ENCODE measurements around the gene RNF186. TPM values are rescaled to one million over a fixed set of nuclear protein-coding genes. Genes with fewer than 3 reads are reported as not detected.

The RNF186 gene
- total and polyA plus RNA-seq, 2 experiments from 2014 or later, result 0.93 to 1.4 TPM

- Histone ChIP-seq H3K36me3 (replicated peaks; ENCODE audit: insufficient read depth, low read depth) (no peaks in the 10 kb centered on the region), H3K4me1 (ENCODE audit: insufficient read depth) (peaks cover 15% of the 10 kb centered on the region), H3K79me2 (no peaks in the 10 kb centered on the region), H3K4me2 (no peak overlapping the region), H2AFZ (no peak overlapping the region), H3K27me3 (no peaks in the 10 kb centered on the region), H4K20me1 (ENCODE audit: insufficient read depth, poor library complexity, severe bottlenecking) (no peaks in the 10 kb centered on the region), H3K27ac (no peak overlapping the region), H3K9me3 (ENCODE audit: low read depth) (no peaks in the 10 kb centered on the region), H3K9me2 (replicated peaks; ENCODE audit: insufficient read depth) (no peaks in the 10 kb centered on the region), H3K4me3 (no peak overlapping the region)
- peak; percentile 32 for DNase-seq (ENCODE audit: low spot score)
- 71% methylated on average over 5 of the region's 5 CpGs for WGBS (ENCODE audit: low lambda C conversion rate, missing lambda C conversion rate)
- TF ChIP-seq EZH2phosphoT487 (IDR thresholded peaks at IDR 0.05; ENCODE audit: low read depth, severe bottlenecking, unreplicated experiment), result no peak
- TF ChIP-seq CTCF (IDR thresholded peaks at IDR 0.05; ENCODE audit: poor library complexity), result peak; percentile 33
Observed at GRCh38 chr1:19811206-19811851, 3.8 kb downstream of the RNF186 start.

GRCh38 chr1:19809044-19809750 is 5.9 kb downstream of the RNF186 start:
- no peaks in the 10 kb centered on the region for H3K9me3 ChIP-seq (ENCODE audit: low read depth)
- no peaks in the 10 kb centered on the region for H3K79me2 ChIP-seq
- H2AFZ ChIP-seq, result no peak overlapping the region
- peaks cover 7% of the 10 kb centered on the region for H3K4me1 ChIP-seq (ENCODE audit: insufficient read depth)
- no peaks in the 10 kb centered on the region for H4K20me1 ChIP-seq (ENCODE audit: insufficient read depth, poor library complexity, severe bottlenecking)
- H3K27me3 ChIP-seq, result no peaks in the 10 kb centered on the region
- no peaks in the 10 kb centered on the region for H3K36me3 ChIP-seq (replicated peaks; ENCODE audit: insufficient read depth, low read depth)
- H3K4me2 ChIP-seq, result no peak overlapping the region
- no peak overlapping the region for H3K4me3 ChIP-seq
- no peak overlapping the region for H3K27ac ChIP-seq
- H3K9me2 ChIP-seq (replicated peaks; ENCODE audit: insufficient read depth), result no peaks in the 10 kb centered on the region
- 91% methylated on average over 13 of the region's 13 CpGs for WGBS (ENCODE audit: low lambda C conversion rate, missing lambda C conversion rate)
- no peak for DNase-seq (ENCODE audit: low spot score)
- no peak for TF ChIP-seq EZH2 (IDR thresholded peaks at IDR 0.05; ENCODE audit: borderline replicate concordance)
- TF ChIP-seq CTCF (IDR thresholded peaks at IDR 0.05; ENCODE audit: poor library complexity), result no peak
- no peak for TF ChIP-seq EZH2phosphoT487 (IDR thresholded peaks at IDR 0.05; ENCODE audit: low read depth, severe bottlenecking, unreplicated experiment)

- H3K4me1 ChIP-seq (ENCODE audit: insufficient read depth), result peaks cover 7% of the 10 kb centered on the region
- H2AFZ ChIP-seq, result no peak overlapping the region
- no peaks in the 10 kb centered on the region for H3K36me3 ChIP-seq (replicated peaks; ENCODE audit: insufficient read depth, low read depth)
- TF ChIP-seq CTCF (IDR thresholded peaks at IDR 0.05; ENCODE audit: poor library complexity) (no peak), EZH2 (IDR thresholded peaks at IDR 0.05; ENCODE audit: borderline replicate concordance) (no peak), EZH2phosphoT487 (IDR thresholded peaks at IDR 0.05; ENCODE audit: low read depth, severe bottlenecking, unreplicated experiment) (no peak)
- 88% methylated on average over 7 of the region's 7 CpGs for WGBS (ENCODE audit: low lambda C conversion rate, missing lambda C conversion rate)
- no peak overlapping the region for H3K27ac ChIP-seq
- H3K27me3 ChIP-seq, result no peaks in the 10 kb centered on the region
- no peaks in the 10 kb centered on the region for H3K9me3 ChIP-seq (ENCODE audit: low read depth)
- H3K79me2 ChIP-seq, result no peaks in the 10 kb centered on the region
- no peak overlapping the region for H3K4me2 ChIP-seq
- H3K4me3 ChIP-seq, result no peak overlapping the region
- H4K20me1 ChIP-seq (ENCODE audit: insufficient read depth, poor library complexity, severe bottlenecking), result no peaks in the 10 kb centered on the region
- DNase-seq (ENCODE audit: low spot score), result no peak
- H3K9me2 ChIP-seq (replicated peaks; ENCODE audit: insufficient read depth), result no peaks in the 10 kb centered on the region
Observed at GRCh38 chr1:19808351-19808750, 6.7 kb downstream of the RNF186 start.
